Activated CD8-positive, alpha-beta memory T cell treated with anti-CD3 and anti-CD28 coated beads for 24 hours (primary cell): Measurements from ENCODE around the gene GAB2.
"Not testable (repeated sequence)": the region's sequence is repeated elsewhere in the genome, so short reads cannot be mapped to it uniquely, and the experiment has no call there.

ENCODE experiments used
- DNase-seq: peaks from one replicate; pipeline ENCODE4 v3.0.0-alpha.2; 2020

The GAB2 gene

GRCh38 chr11:78300108-78300839 lies 117.3 kb downstream of the GAB2 start:
- no peak for DNase-seq

- no peak for DNase-seq
These were observed 118.5 kb downstream of the GAB2 start for GRCh38 chr11:78299000-78299710.

GRCh38 chr11:78298291-78298771 lies 119.3 kb downstream of the GAB2 start:
- no peak for DNase-seq

- DNase-seq: no peak
These were observed 121.4 kb downstream of the GAB2 start for GRCh38 chr11:78295991-78296930.

- no peak for DNase-seq
These were observed 122.3 kb downstream of the GAB2 start for GRCh38 chr11:78295347-78295746.

GRCh38 chr11:78294100-78294499 lies 123.5 kb downstream of the GAB2 start:
- not testable (repeated sequence) for DNase-seq

GRCh38 chr11:78293536-78293935 lies 124.1 kb downstream of the GAB2 start:
- no peak for DNase-seq

GRCh38 chr11:78292109-78292803 lies 125.4 kb downstream of the GAB2 start:
- DNase-seq: no peak

GRCh38 chr11:78291503-78292108 lies 126.0 kb downstream of the GAB2 start:
- DNase-seq: no peak

GRCh38 chr11:78290293-78291176 lies 127.1 kb downstream of the GAB2 start:
- DNase-seq: no peak

GRCh38 chr11:78289552-78290292 lies 127.9 kb downstream of the GAB2 start:
- no peak for DNase-seq

GRCh38 chr11:78284260-78284659 lies 133.4 kb downstream of the GAB2 start:
- DNase-seq: no peak

- DNase-seq: no peak
These were observed 134.8 kb downstream of the GAB2 start for GRCh38 chr11:78282821-78283220.

GRCh38 chr11:78281511-78281910 lies 136.1 kb downstream of the GAB2 start:
- DNase-seq: no peak

GRCh38 chr11:78277314-78277994 lies 140.2 kb downstream of the GAB2 start:
- DNase-seq: no peak

GRCh38 chr11:78276311-78276710 lies 141.3 kb downstream of the GAB2 start:
- no peak for DNase-seq

- no peak for DNase-seq
These were observed 142.9 kb downstream of the GAB2 start for GRCh38 chr11:78274739-78275138.

- not testable (repeated sequence) for DNase-seq
These were observed 144.9 kb downstream of the GAB2 start for GRCh38 chr11:78272625-78273269.

GRCh38 chr11:78271801-78272200 lies 145.8 kb downstream of the GAB2 start:
- not testable (repeated sequence) for DNase-seq
